NCI-H2081 (cell line): ENCODE data around the gene TSPAN1.

Experiments used
- DNase-seq, 2 experiments: peaks; one replicate each; lab custom pipeline; 2025; lab: John Stamatoyannopoulos, UW

The TSPAN1 gene, protein sequence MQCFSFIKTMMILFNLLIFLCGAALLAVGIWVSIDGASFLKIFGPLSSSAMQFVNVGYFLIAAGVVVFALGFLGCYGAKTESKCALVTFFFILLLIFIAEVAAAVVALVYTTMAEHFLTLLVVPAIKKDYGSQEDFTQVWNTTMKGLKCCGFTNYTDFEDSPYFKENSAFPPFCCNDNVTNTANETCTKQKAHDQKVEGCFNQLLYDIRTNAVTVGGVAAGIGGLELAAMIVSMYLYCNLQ

DNA sequence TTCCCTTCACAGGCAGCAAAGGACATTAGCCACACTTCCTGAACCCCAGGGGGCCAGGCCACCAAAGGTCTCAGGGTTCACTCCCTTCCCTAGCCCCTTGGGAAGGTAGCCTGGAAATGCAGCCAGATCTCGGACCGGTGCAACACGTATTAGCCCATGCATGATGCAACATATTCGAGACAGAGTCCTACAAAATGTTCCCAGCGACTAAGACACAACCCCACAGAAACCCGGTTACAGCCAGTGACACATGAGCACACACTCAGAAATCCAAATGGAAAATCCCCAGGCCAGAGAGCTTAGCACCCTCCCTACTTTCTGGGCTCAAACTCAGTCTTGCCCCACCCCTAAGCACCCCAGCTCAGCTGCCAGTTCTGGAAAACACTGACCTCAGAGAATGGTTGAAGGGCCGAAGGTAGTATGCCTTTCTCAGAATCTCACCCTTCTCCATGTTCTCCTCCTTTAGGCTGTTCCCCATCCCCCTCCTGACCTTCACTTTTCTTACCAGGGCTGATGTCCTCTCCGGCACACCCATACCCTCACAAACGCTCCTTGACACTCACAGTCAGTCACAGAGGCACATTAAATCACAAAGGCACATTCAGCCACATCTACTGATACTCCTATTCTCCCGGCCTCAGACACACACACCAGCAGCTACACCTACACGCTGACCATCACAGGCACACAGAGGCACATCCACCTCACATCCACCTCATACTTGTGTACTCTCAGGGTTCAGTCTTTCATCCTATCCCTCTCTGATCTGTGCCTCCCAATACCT lies at the start of gene TSPAN1:
Gene TSPAN1 (plus strand): TSS at position 640 of the 784 bp plus-strand sequence. CDS start 6,021 bp downstream, outside the sequence.
- DNase-seq = no peak

DNA sequence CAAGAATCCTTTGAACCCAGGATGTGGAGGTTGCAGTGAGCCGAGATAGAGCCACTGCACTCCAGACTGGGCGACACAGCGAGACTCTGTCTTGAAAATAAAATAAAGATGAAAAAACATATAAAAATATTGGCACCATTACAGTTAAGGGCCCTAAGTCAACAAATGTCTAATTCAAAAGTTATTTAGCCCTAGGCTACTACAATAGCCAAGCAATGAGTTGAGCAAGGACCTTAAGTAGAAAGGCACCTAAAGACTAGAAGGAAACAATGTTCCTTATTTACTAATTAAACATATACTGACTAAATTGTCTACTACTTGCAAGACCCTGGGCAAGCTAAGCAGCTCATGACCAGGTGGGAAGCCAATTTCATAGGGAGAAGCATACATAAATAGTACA lies 46.5 kb upstream of the TSPAN1 start:
- no peak for DNase-seq

GRCh38 chr1:46130121-46130520 lies 44.8 kb upstream of the TSPAN1 start:
- no peak for DNase-seq

DNA sequence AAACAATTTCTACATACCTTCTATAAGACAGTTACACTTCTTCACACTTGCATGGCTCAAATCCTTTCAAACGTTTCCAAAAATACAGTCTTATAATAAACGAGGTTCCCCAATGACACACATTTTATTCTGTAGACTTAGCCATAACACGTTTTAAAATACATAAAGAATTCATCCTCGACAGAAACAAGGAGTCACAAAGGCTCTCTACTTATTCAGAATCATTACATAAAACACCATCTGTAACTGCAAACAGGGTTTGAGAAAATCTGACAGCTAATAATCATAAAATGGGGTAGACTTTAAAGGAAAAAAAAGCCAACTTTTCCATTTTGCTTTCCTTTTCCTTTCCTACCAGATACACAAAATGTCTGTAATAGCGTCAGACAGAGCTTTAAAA lies 44.3 kb upstream of the TSPAN1 start:
- no peak for DNase-seq

DNA sequence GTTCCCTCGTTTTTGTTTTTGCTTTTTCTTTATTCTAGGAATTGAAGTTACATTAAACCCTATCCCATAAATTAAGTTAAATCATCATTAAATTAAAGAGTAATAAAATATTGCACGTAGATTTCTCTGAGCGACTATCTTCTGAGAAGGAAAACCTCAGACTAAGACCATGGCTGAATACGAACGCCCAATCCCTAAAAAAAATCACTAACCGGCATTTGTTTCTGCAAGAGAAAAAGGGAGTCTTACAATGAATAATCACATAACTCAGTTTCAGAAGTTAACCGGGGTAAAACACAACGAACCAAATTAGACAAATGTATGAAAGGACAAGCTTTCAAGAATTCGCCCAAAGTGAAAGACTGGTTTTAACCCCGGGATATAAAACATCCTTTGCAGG lies 43.8 kb upstream of the TSPAN1 start:
- no peak for DNase-seq

GRCh38 chr1:46131712-46132528 lies 43.0 kb upstream of the TSPAN1 start:
- peak; percentile 36 to 67 for DNase-seq

- DNase-seq = peak; percentile 99 to 100
These were observed 42.2 kb upstream of the TSPAN1 start, which contains the start of gene PIK3R3 for GRCh38 chr1:46132529-46133180. TSS of gene PIK3R3 (minus strand) at chr1:46132629. CDS start at chr1:46131952, 677 bp downstream.

- DNase-seq = peak; percentile 95
These were observed 41.7 kb upstream of the TSPAN1 start for GRCh38 chr1:46133181-46133658.

GRCh38 chr1:46133781-46134350 lies 41.0 kb upstream of the TSPAN1 start:
- peak; percentile 11 to 65 for DNase-seq

DNA sequence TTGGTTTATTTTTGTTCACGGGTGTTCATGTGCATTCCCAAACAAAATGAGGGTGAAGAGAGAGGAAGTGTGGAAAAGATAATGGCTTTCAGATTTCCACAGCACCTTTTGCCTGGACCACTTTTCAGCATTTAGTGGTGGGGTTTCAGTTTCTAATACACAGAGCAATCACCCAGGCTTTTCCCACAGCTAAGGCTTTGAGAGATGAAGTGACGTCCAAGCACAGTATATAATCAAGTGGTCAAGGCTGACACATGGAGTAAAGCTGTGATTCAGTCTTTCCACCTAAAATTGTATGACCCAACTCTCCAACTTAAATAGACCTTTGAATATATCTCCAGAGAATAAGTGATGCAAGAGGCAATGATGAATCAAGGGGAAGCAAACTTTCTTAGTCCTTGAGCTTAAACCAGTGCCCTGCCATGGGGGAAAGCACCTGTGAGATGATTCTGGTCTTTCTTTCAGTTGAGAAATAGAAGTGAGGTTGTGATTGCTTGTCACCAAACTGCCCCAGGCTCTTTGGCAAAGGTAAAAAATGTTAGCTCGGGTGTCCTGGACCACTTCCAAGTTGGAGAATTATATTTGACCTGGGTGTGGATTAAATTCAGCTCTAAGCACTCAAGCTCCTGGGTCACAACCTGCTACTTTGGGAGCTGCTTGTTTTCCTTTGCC lies 40.1 kb upstream of the TSPAN1 start:
- DNase-seq = peak; percentile 85 to 92

DNA sequence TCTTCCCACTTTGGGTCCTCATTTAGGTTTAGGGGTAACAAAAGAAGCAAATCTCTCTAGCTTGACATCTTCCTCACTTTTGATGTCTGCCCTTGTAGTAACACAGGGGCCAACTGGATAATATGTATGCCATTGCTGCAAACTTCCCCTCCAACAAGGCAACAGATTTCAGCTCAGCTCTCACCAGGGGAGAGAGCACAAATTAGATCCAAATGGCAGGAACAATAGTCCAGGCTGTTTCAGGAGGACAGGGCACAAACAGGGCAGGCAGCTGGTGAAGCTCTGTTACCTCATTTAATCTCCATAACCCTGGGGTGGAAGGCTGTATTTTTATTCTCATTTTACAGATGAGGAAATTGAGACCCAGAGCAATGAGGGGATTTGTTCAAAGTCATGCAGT lies 38.2 kb upstream of the TSPAN1 start:
- peak; percentile 34 to 77 for DNase-seq

GRCh38 chr1:46137916-46138315 lies 37.0 kb upstream of the TSPAN1 start:
- no peak for DNase-seq

GRCh38 chr1:46148318-46148717 lies 26.6 kb upstream of the TSPAN1 start:
- DNase-seq = no peak

DNA sequence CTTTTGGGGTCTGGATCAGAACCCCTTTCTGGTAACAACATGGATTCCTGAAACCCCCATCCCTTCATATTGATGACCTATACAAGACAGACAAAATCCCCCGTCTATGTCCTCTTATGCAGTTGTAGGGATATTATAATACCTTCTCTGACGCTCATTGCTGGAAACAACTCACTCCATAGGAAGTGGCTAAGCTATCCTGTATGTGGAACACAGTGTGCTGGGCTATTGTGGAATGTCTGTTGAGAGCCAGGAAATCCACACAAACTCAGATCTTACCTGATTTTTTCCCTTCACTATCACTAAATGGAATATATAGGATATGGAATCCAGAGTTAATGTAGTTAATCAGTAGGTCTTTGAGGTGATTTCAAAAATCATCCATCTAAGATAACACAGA lies 24.8 kb upstream of the TSPAN1 start:
- no peak for DNase-seq

GRCh38 chr1:46152016-46152415 lies 22.9 kb upstream of the TSPAN1 start:
- DNase-seq = no peak

- no peak for DNase-seq
These were observed 21.7 kb upstream of the TSPAN1 start for GRCh38 chr1:46153228-46153627.

GRCh38 chr1:46153732-46154131 lies 21.2 kb upstream of the TSPAN1 start:
- DNase-seq = no peak

GRCh38 chr1:46157916-46158311 lies 17.0 kb upstream of the TSPAN1 start:
- no peak for DNase-seq

GRCh38 chr1:46158312-46159281 lies 16.3 kb upstream of the TSPAN1 start:
- no peak for DNase-seq

GRCh38 chr1:46159516-46159915 lies 15.4 kb upstream of the TSPAN1 start:
- no peak for DNase-seq
